GM12801 (cell line): ENCODE measurements around the gene WNT3.

Experiments used
- CTCF ChIP-seq: IDR thresholded peaks from one replicate; pipeline ENCODE4 v1.5.1; 2011; ENCODE audit warnings: control low read depth; ENCODE audit not compliant: insufficient read length; ENCODE audit errors: extremely low read depth

The WNT3 gene

GRCh38 chr17:46788796-46789195, 29.7 kb downstream of the WNT3 start:
- TF ChIP-seq CTCF: no peak

GRCh38 chr17:46788300-46788699, 30.2 kb downstream of the WNT3 start:
- no peak for TF ChIP-seq CTCF

GRCh38 chr17:46787478-46787877, 31.0 kb downstream of the WNT3 start:
- no peak for TF ChIP-seq CTCF

GRCh38 chr17:46785696-46786095, 32.8 kb downstream of the WNT3 start:
- TF ChIP-seq CTCF: no peak

GRCh38 chr17:46783031-46783593, 35.4 kb downstream of the WNT3 start:
- TF ChIP-seq CTCF: no peak

- TF ChIP-seq CTCF: no peak
Observed at GRCh38 chr17:46782250-46782953, 36.1 kb downstream of the WNT3 start.

GRCh38 chr17:46780003-46780373, 38.5 kb downstream of the WNT3 start:
- TF ChIP-seq CTCF: no peak
